Upper lobe of right lung (tissue), 1 donor: ENCODE results near the gene VAPA. TPM values are rescaled to one million over a fixed set of nuclear protein-coding genes. Genes with fewer than 3 reads are reported as not detected.
"Not testable (repeated sequence)": the region's sequence is repeated elsewhere in the genome, so short reads cannot be mapped to it uniquely, and the experiment has no call there.

Experiments
- ATAC-seq: fragments of 200-7000 bp; cut with Tn5 transposase; one replicate; pipeline ENCODE4 v1.9.1; 2020; ENCODE audit warnings: mild to moderate bottlenecking, moderate library complexity
- DNase-seq: peaks from one replicate; pipeline ENCODE4 v3.0.0-alpha.2; 2020
- H3K27ac ChIP-seq: fragments of 200-600 bp; one replicate; pipeline ENCODE4 v1.8.0; 2022
- H3K27me3 ChIP-seq: fragments of 200-600 bp; one replicate; pipeline ENCODE4 v1.8.0; 2022; ENCODE audit warnings: mild to moderate bottlenecking
- H3K36me3 ChIP-seq: fragments of 200-600 bp; one replicate; pipeline ENCODE4 v1.8.0; 2022
- H3K4me1 ChIP-seq: fragments of 200-600 bp; one replicate; pipeline ENCODE4 v1.8.0; 2022
- H3K4me3 ChIP-seq: fragments of 200-600 bp; one replicate; pipeline ENCODE4 v1.8.0; 2022; ENCODE audit warnings: mild to moderate bottlenecking
- H3K9me3 ChIP-seq: fragments of 200-600 bp; one replicate; pipeline ENCODE4 v1.8.0; 2022
- intact Hi-C: fragments of 100-400 bp; cut with DNase I; formaldehyde crosslinking; loops from one replicate; pipeline ENCODE4 v1.11.0; 2022
- total RNA-seq: library from RNA; stranded (reverse); fragmentation: NEBNext Ultra II Directional; extraction: Animal tissue kit (Norgen Biotek cat#: 25700); gene quantifications from one replicate; pipeline ENCODE4 v1.2.1, GENCODE V29; 2021
- TF ChIP-seq, protein P1 (sequence below): fragments of 200-600 bp; IDR thresholded peaks from one replicate; pipeline ENCODE4 v1.8.0; 2022; ENCODE audit warnings: antibody characterized with exemption
- donor health status: DM: no; HTN: yes; CAD: no; lungs with severe emphysema.

Gene VAPA
- total RNA-seq, 1 donor from 2014 or later, result 225 TPM

DNA sequence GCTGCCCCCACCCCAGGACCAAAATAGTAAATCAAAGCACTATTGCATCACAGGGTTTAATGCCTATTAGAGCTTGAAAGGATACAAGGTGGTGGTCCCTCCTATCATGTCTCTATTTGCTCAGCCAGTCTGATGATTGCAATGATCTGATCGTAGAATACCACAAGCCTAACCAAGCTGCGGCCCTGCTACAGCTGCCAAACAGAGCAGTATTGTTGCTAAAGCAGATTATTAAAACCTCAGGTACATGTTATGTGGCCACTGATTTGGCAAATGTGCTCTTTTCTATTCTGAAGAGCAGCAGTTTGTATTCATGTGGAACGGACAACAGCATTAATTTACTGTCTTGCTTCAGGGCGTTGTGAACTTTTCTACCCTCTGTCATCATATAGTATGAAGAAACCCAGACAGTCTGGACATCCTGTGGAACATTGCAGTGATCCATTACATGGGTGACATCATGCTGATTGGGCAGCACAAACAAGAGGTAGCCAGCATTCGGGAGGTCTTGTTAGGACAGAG is 8.4 kb upstream of the VAPA start:
- peak; percentile 61 for ATAC-seq
- intact Hi-C loops, result no loop called here

DNA sequence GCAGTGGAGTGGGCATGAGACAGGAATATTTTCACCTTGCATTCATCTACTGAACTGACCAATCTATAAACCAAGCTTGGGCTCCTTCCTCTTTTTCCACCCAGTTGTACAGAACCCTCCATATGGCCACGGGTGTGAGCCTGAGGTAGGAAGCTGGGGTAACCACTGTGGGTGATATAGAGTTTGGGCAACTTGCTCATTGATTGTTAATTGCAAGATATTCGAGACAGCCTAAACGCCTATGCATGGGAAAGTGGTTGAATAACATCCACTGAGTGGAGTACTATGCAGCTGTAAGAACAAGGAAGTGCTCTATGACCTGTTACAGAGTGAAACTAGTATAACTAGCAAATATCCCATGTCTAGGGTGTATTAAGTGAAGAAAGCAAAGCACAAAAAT is 7.3 kb upstream of the VAPA start:
- intact Hi-C loops, result no loop called here
- no peak overlapping the region for H3K27ac ChIP-seq
- H3K4me3 ChIP-seq, result no peak overlapping the region
- peak; percentile 79 for ATAC-seq
- TF ChIP-seq, protein P1, sequence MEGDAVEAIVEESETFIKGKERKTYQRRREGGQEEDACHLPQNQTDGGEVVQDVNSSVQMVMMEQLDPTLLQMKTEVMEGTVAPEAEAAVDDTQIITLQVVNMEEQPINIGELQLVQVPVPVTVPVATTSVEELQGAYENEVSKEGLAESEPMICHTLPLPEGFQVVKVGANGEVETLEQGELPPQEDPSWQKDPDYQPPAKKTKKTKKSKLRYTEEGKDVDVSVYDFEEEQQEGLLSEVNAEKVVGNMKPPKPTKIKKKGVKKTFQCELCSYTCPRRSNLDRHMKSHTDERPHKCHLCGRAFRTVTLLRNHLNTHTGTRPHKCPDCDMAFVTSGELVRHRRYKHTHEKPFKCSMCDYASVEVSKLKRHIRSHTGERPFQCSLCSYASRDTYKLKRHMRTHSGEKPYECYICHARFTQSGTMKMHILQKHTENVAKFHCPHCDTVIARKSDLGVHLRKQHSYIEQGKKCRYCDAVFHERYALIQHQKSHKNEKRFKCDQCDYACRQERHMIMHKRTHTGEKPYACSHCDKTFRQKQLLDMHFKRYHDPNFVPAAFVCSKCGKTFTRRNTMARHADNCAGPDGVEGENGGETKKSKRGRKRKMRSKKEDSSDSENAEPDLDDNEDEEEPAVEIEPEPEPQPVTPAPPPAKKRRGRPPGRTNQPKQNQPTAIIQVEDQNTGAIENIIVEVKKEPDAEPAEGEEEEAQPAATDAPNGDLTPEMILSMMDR, result no peak
- no peaks in the 10 kb centered on the region for H3K36me3 ChIP-seq
- H3K4me1 ChIP-seq, result no peaks in the 10 kb centered on the region
- no peak for DNase-seq
- no peaks in the 10 kb centered on the region for H3K27me3 ChIP-seq
- H3K9me3 ChIP-seq, result no peaks in the 10 kb centered on the region

More for the DNA sequence above, 8.4 kb upstream of the VAPA start:
- Histone ChIP-seq H3K27ac (no peak overlapping the region), H3K36me3 (no peaks in the 10 kb centered on the region), H3K4me3 (no peak overlapping the region), H3K4me1 (no peaks in the 10 kb centered on the region), H3K27me3 (no peaks in the 10 kb centered on the region), H3K9me3 (no peaks in the 10 kb centered on the region)
- TF ChIP-seq, protein P1, result no peak
- DNase-seq, result no peak

DNA sequence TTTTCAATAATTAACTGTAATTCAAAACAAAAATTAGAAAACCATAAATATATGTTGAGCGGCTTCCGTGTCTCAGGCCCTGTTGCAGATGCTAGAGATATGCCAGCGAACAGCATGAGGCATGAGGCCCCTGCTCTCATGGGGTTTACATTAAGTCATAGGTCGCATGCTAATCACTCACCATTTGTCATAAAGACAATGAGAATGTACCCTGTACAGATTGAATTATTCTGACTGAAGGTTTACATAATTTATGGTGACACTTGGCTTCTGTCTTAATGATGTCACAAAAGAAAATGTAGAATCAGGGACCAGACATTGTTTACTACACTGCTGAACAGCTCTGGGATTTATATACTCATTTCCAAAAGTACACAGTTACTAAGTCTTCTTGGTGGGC is 5.9 kb upstream of the VAPA start:
- no peak for ATAC-seq
- H3K36me3 ChIP-seq, result no peaks in the 10 kb centered on the region
- H3K9me3 ChIP-seq, result no peaks in the 10 kb centered on the region
- H3K27me3 ChIP-seq, result no peaks in the 10 kb centered on the region
- intact Hi-C loops, result no loop called here
- TF ChIP-seq, protein P1, result no peak
- no peak for DNase-seq
- H3K4me1 ChIP-seq, result peaks cover 4% of the 10 kb centered on the region
- no peak overlapping the region for H3K27ac ChIP-seq
- H3K4me3 ChIP-seq, result no peak overlapping the region

DNA sequence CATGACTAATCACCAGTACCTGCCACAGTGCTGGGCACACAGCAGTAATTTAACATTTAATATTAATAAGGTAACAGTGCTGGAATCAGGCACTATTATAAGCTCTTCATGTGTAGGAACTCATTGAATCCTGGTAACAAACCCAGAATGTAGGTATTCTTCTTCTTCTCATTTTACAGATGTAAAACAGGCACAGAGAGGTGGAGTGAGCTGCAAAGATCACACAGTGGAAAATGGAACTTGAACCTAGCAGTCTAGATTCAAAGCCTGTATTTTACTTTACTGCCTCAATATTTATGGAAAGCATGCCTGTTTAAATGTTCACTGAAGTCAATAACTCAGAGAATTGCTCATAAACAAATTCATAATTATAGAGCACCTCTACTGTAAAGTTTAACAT is 3.7 kb upstream of the VAPA start:
- peaks cover 5% of the 10 kb centered on the region for H3K4me1 ChIP-seq
- TF ChIP-seq, protein P1, result no peak
- no peak overlapping the region for H3K27ac ChIP-seq
- no peaks in the 10 kb centered on the region for H3K27me3 ChIP-seq
- intact Hi-C loops, result no loop called here
- no peaks in the 10 kb centered on the region for H3K9me3 ChIP-seq
- H3K4me3 ChIP-seq, result no peak overlapping the region
- H3K36me3 ChIP-seq, result no peaks in the 10 kb centered on the region
- DNase-seq, result no peak
- ATAC-seq, result no peak

DNA sequence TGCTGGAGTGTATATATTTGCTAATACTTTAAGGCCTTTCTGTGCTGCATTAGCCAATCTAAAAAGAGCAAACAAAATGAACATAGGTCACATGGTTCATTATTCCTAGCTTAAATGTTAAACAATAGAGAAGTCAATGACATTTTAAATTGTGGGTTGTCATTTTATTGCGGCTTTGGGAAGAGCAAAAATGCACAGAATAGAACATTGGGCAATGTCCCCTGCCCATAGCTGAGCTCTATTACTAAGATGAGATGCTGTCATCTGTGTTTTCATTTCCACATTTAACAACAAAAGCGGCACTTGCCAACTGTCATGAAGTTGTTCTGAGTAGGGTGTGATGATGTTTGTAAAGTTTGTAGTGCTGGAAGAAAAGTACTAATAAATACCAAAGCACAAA is 3.2 kb upstream of the VAPA start:
- H3K27me3 ChIP-seq, result no peaks in the 10 kb centered on the region
- DNase-seq (no peak), ATAC-seq (no peak)
- H3K27ac ChIP-seq, result no peak overlapping the region
- no peak overlapping the region for H3K4me3 ChIP-seq
- peaks cover 5% of the 10 kb centered on the region for H3K4me1 ChIP-seq
- H3K9me3 ChIP-seq, result no peaks in the 10 kb centered on the region
- H3K36me3 ChIP-seq, result no peaks in the 10 kb centered on the region
- intact Hi-C loops, result no loop called here
- TF ChIP-seq, protein P1, result no peak

DNA sequence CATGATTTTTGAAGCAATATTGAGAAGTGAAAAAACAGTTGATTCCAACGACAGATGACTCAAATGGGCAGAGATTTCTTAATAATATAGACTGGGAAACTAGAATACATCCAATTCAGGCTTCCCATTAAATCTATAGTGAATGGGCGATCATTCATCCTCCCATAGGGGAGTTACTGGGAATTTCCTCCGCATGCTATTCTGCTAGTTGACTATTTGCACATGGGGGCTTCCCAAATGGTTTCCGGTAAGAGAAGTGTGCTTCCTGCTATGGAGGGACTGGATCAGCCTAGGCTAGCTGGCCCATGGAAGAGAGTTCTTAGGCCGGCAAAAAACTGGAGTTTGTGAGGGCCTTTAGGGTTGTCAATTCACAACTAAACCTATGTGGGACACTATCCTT is 2.6 kb upstream of the VAPA start:
- no peak for DNase-seq
- ATAC-seq, result no peak
- Histone ChIP-seq H3K27ac (no peak overlapping the region), H3K4me3 (no peak overlapping the region), H3K9me3 (no peaks in the 10 kb centered on the region), H3K4me1 (peaks cover 5% of the 10 kb centered on the region), H3K36me3 (no peaks in the 10 kb centered on the region), H3K27me3 (no peaks in the 10 kb centered on the region)
- intact Hi-C loops, result no loop called here
- TF ChIP-seq, protein P1, result no peak

DNA sequence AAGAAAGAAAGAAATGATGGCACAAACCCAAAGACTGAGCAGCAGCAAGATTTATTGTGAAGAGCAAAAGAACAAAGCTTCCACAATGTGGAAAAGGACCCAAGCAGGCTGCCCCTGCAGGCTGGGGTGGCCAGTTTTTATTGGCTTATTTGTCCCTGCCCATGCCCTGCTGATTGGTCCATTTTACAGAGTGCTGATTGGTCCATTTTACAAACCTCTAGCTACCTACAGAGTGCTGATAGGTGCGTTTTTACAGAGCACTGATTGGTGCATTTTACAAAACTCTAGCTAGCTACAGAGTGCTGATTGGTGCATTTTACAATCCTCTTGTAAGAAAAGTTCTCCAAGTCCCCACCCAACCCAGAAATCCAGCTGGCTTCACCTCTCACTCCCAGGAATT is 1.5 kb upstream of the VAPA start:
- ATAC-seq, H3K9me3 ChIP-seq, H3K27ac ChIP-seq, DNase-seq, H3K27me3 ChIP-seq, intact Hi-C loops, H3K4me3 ChIP-seq, H3K36me3 ChIP-seq, H3K4me1 ChIP-seq: not testable (repeated sequence)
